HEK293 (cell line): Measurements from ENCODE around the gene ANTXR1.
A peak's percentile ranks its signal among the peaks of the same experiment; 100 is the strongest.

Experiments used
- CTCF ChIA-PET: fragments of 350-600 bp; formaldehyde crosslinking; extraction: SDS; loops from one replicate; lab custom pipeline; 2021; ENCODE audit warnings: antibody characterized with exemption; lab: Yijun Ruan, JAX
- POLR2A ChIA-PET: fragments of 300-600 bp; formaldehyde crosslinking; extraction: SDS; loops from one replicate; lab custom pipeline; 2020; ENCODE audit warnings: antibody characterized with exemption, inconsistent platforms; lab: Yijun Ruan, JAX
- H3K27ac ChIP-seq: fragments of 200-500 bp; sonication (Bioruptor generic); 2 replicates; pipeline ENCODE4 v1.5.1; 2014; ENCODE audit warnings: low read depth, low read length, control low read depth, inconsistent platforms; ENCODE audit errors: extremely low read depth
- H3K36me3 ChIP-seq, 2 experiments: fragments of 200-500 bp in 1 of 2; sonication (Bioruptor generic) in 1 of 2; 1 replicate in 1 of 2; 2 replicates in 1 of 2; pipeline ENCODE4 v1.5.1; 2014 to 2017; ENCODE audit warnings: inconsistent platforms in 2 of 2, low read length in 2 of 2; ENCODE audit not compliant: control insufficient read depth in 2 of 2, insufficient read depth in 1 of 2
- H3K4me1 ChIP-seq: fragments of 200-500 bp; sonication (Bioruptor generic); 2 replicates; pipeline ENCODE4 v1.5.1; 2014; ENCODE audit warnings: mild to moderate bottlenecking, low read length, inconsistent platforms; ENCODE audit not compliant: control insufficient read depth, insufficient read depth
- H3K4me3 ChIP-seq: 2 replicates; pipeline ENCODE4 v1.5.1; 2011; ENCODE audit warnings: low read depth, mild to moderate bottlenecking, control low read depth, low read length, moderate library complexity
- H3K9me3 ChIP-seq: fragments of 200-500 bp; sonication (Bioruptor generic); 2 replicates; pipeline ENCODE4 v1.5.1; 2014; ENCODE audit warnings: low read depth, low read length, inconsistent platforms; ENCODE audit not compliant: control insufficient read depth, insufficient read depth
- INSM2 ChIP-seq: fragments of 450-650 bp; formaldehyde crosslinking; IDR thresholded peaks from 2 replicates; pipeline ENCODE4 v1.5.1; 2016; ENCODE audit warnings: missing biosample characterization, missing genetic modification characterization
- KLF1 ChIP-seq: fragments of 450-650 bp; formaldehyde crosslinking; IDR thresholded peaks from 2 replicates; pipeline ENCODE4 v1.5.1; 2016; ENCODE audit warnings: missing biosample characterization, missing genetic modification characterization
- PATZ1 ChIP-seq: fragments of 450-650 bp; formaldehyde crosslinking; IDR thresholded peaks from 2 replicates; pipeline ENCODE4 v1.5.1; 2016; ENCODE audit warnings: missing biosample characterization, missing genetic modification characterization
- ZEB2 ChIP-seq: fragments of 450-650 bp; formaldehyde crosslinking; IDR thresholded peaks from 2 replicates; pipeline ENCODE4 v1.5.1; 2016; ENCODE audit warnings: missing biosample characterization, missing genetic modification characterization
- ZFHX2 ChIP-seq: fragments of 450-650 bp; formaldehyde crosslinking; conservative IDR thresholded peaks from 2 replicates; pipeline ENCODE4 v1.5.1; 2016; ENCODE audit warnings: missing biosample characterization, missing genetic modification characterization
- ZIC2 ChIP-seq: fragments of 450-650 bp; formaldehyde crosslinking; IDR thresholded peaks from 2 replicates; pipeline ENCODE4 v1.5.1; 2016; ENCODE audit warnings: missing biosample characterization, missing genetic modification characterization
- ZNF112 ChIP-seq: fragments of 450-650 bp; formaldehyde crosslinking; IDR thresholded peaks from 2 replicates; pipeline ENCODE4 v1.5.0; 2017; ENCODE audit warnings: missing biosample characterization, missing genetic modification characterization
- ZNF2 ChIP-seq: fragments of 450-650 bp; formaldehyde crosslinking; IDR thresholded peaks from 2 replicates; pipeline ENCODE4 v1.5.1; 2016; ENCODE audit warnings: missing biosample characterization, missing genetic modification characterization
- ZNF202 ChIP-seq: fragments of 450-650 bp; formaldehyde crosslinking; IDR thresholded peaks from 2 replicates; pipeline ENCODE4 v1.5.1; 2016; ENCODE audit warnings: missing biosample characterization, missing genetic modification characterization, borderline replicate concordance
- ZNF23 ChIP-seq: fragments of 450-650 bp; formaldehyde crosslinking; IDR thresholded peaks from 2 replicates; pipeline ENCODE4 v1.5.1; 2016; ENCODE audit warnings: missing biosample characterization, missing genetic modification characterization, borderline replicate concordance
- ZNF302 ChIP-seq: fragments of 450-650 bp; formaldehyde crosslinking; IDR thresholded peaks from 2 replicates; pipeline ENCODE4 v1.5.1; 2016; ENCODE audit warnings: missing biosample characterization, missing genetic modification characterization, low read depth
- ZNF416 ChIP-seq: fragments of 450-650 bp; formaldehyde crosslinking; IDR thresholded peaks from 2 replicates; pipeline ENCODE4 v1.5.1; 2016; ENCODE audit warnings: missing biosample characterization, missing genetic modification characterization
- ZNF513 ChIP-seq: fragments of 450-650 bp; IDR thresholded peaks from 2 replicates; pipeline ENCODE4 v1.5.1; 2018; ENCODE audit warnings: missing biosample characterization, missing genetic modification characterization
- ZNF521 ChIP-seq: fragments of 450-650 bp; formaldehyde crosslinking; IDR thresholded peaks from 2 replicates; pipeline ENCODE4 v1.5.1; 2017; ENCODE audit warnings: missing biosample characterization, mild to moderate bottlenecking, missing genetic modification characterization
- ZNF530 ChIP-seq: fragments of 450-650 bp; formaldehyde crosslinking; IDR thresholded peaks from 2 replicates; pipeline ENCODE4 v1.5.1; 2016; ENCODE audit warnings: low read depth, missing biosample characterization, missing genetic modification characterization
- ZNF580 ChIP-seq: fragments of 450-650 bp; formaldehyde crosslinking; IDR thresholded peaks from 2 replicates; pipeline ENCODE4 v1.5.1; 2016; ENCODE audit warnings: missing biosample characterization, missing genetic modification characterization
- ZNF677 ChIP-seq: fragments of 450-650 bp; IDR thresholded peaks from 2 replicates; pipeline ENCODE4 v1.5.0; 2018; ENCODE audit warnings: missing biosample characterization, mild to moderate bottlenecking, missing genetic modification characterization, moderate library complexity
- TF ChIP-seq, protein P1 (sequence below): fragments of 450-650 bp; formaldehyde crosslinking; IDR thresholded peaks from 2 replicates; pipeline ENCODE4 v1.5.1; 2016; ENCODE audit warnings: missing biosample characterization, missing genetic modification characterization
- TF ChIP-seq, protein P2 (sequence below): fragments of 450-650 bp; formaldehyde crosslinking; IDR thresholded peaks from 2 replicates; pipeline ENCODE4 v1.5.1; 2016; ENCODE audit warnings: missing biosample characterization, missing genetic modification characterization

ANTXR1 gene

DNA sequence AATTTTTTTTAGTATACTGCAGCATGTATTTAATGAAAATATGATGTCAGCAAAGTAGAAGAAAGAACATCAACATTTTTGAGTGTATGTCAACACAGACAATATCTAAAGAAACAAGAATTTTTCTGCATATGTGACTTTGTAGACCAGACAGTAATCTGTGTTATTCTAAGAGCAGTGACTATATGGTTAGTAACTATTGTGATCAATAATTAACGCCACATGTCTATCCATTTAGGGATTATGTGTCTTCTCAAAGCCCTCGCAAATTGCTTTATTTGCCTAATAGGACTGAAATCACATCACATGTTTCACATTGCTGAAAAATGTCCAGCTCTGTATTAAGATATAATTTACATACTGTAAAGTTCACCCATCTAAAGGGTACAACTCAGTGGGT lies 266.2 kb downstream of the ANTXR1 start:
- no peaks in the 10 kb centered on the region for H3K9me3 ChIP-seq
- H3K36me3 ChIP-seq: no peaks in the 10 kb centered on the region
- POLR2A ChIA-PET: no interaction called here
- H3K4me1 ChIP-seq: no peaks in the 10 kb centered on the region
- H3K27ac ChIP-seq: no peak overlapping the region
- TF ChIP-seq ZNF23 (tag by site-specific recombination) (no peak), ZNF521 (tag by site-specific recombination) (no peak), INSM2 (tag by site-specific recombination) (no peak), KLF1 (tag by site-specific recombination) (no peak), ZNF580 (tag by site-specific recombination) (no peak), ZNF112 (tag by site-specific recombination) (no peak), ZEB2 (tag by site-specific recombination) (no peak), ZNF530 (no peak), ZNF677 (no peak), ZNF513 (tag by site-specific recombination) (no peak), ZNF2 (tag by site-specific recombination) (no peak), ZNF302 (tag by site-specific recombination) (no peak), ZNF416 (tag by site-specific recombination) (no peak), ZFHX2 (no peak), ZNF202 (tag by site-specific recombination) (no peak), PATZ1 (tag by site-specific recombination) (no peak)
- TF ChIP-seq, protein P1, sequence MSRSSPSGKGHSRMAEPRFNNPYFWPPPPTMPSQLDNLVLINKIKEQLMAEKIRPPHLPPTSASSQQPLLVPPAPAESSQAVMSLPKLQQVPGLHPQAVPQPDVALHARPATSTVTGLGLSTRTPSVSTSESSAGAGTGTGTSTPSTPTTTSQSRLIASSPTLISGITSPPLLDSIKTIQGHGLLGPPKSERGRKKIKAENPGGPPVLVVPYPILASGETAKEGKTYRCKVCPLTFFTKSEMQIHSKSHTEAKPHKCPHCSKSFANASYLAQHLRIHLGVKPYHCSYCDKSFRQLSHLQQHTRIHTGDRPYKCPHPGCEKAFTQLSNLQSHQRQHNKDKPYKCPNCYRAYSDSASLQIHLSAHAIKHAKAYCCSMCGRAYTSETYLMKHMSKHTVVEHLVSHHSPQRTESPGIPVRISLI (tag by site-specific recombination): no peak
- TF ChIP-seq, all 188 proteins: peak for 0
- CTCF ChIA-PET: no interaction called here
- H3K4me3 ChIP-seq: no peak overlapping the region

- Histone ChIP-seq H3K27ac (no peak overlapping the region), H3K4me1 (no peaks in the 10 kb centered on the region), H3K4me3 (no peak overlapping the region), H3K9me3 (no peaks in the 10 kb centered on the region), H3K36me3 (no peaks in the 10 kb centered on the region)
- TF ChIP-seq ZIC2 (tag by site-specific recombination) (peak; percentile 10; the same call in 1 of the 2 replicates), KLF1 (tag by site-specific recombination) (no peak)
- TF ChIP-seq, protein P2, sequence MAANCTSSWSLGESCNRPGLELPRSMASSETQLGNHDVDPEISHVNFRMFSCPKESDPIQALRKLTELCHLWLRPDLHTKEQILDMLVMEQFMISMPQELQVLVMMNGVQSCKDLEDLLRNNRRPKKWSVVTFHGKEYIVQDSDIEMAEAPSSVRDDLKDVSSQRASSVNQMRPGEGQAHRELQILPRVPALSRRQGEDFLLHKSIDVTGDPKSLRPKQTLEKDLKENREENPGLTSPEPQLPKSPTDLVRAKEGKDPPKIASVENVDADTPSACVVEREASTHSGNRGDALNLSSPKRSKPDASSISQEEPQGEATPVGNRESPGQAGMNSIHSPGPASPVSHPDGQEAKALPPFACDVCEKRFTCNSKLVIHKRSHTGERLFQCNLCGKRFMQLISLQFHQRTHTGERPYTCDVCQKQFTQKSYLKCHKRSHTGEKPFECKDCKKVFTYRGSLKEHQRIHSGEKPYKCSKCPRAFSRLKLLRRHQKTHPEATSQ (tag by site-specific recombination): no peak
- POLR2A ChIA-PET: no interaction called here
- CTCF ChIA-PET: interaction anchor here (0.6 kb wide), 1 partner anchor 376 kb away, joined by 4 read pairs; no protein-coding TSS in a partner anchor
Measured at GRCh38 chr2:69279931-69280681, 267.1 kb downstream of the ANTXR1 start.
